Activated T-helper 1 cell treated with Interleukin-2 at 50 U/mL for 16 hours (primary cell): ENCODE results near the gene CD226.
"Not testable (repeated sequence)": the region's sequence is repeated elsewhere in the genome, so short reads cannot be mapped to it uniquely, and the experiment has no call there.

Source experiments
- DNase-seq: peaks from one replicate; pipeline ENCODE4 v3.0.0-alpha.2; 2020; ENCODE audit warnings: low read depth

CD226 gene

DNA sequence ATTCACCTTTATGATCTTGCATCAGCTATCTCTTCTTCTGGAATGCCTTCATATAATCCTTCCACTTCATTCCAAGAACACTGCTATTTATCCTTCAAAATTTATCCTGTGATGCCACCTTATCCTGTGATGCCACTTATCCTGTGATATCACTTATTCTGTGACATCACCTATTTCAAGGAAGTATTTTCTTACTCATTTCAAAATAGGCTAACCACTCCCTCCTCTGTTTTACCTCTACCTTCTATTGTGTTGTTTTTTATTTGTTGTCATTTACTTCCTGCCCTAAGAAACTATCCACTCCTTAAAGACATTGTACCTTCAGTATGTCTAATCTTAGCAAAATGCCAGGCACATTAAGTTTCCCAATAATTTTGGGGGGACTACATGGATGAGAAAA, 38.8 kb downstream of the CD226 start:
- no peak for DNase-seq

DNA sequence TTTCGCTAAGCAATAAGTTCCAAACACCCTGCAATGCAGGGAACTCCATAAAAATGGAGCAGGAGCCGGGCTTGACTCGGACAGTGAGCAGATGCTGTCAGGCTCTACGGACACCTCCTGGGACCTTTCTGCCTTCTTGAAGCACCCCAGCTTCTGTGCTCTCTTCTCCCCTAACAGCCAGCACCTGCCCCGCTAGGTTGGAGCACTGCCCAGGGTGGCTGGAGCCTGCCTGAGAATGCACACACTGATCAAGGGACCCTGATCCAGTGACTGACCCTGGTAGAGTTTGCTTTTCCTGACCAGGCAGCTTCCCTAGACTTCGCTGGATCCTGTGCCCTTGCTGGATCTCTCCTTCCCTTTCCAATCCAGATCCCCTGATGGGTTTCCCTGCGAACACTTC, 40.9 kb downstream of the CD226 start:
- no peak for DNase-seq

DNA sequence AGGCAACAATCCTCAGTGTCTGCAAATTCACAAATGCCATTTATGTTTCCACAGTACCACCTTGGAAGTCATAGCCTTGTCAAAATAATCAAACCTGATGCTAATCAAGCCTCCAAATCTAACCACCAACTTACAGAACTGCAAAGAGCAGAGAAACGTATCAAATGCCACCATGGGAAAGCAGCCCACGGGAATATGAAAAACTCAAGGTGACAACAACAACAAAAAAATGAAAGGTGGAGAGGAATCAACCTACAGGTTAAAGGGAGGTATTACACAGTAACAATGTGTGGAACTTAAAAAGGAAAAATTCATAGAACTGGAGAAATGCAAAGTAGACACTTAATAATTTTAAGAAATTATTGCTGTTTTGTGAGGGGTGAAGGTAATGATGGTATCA, 46.7 kb downstream of the CD226 start:
- no peak for DNase-seq

DNA sequence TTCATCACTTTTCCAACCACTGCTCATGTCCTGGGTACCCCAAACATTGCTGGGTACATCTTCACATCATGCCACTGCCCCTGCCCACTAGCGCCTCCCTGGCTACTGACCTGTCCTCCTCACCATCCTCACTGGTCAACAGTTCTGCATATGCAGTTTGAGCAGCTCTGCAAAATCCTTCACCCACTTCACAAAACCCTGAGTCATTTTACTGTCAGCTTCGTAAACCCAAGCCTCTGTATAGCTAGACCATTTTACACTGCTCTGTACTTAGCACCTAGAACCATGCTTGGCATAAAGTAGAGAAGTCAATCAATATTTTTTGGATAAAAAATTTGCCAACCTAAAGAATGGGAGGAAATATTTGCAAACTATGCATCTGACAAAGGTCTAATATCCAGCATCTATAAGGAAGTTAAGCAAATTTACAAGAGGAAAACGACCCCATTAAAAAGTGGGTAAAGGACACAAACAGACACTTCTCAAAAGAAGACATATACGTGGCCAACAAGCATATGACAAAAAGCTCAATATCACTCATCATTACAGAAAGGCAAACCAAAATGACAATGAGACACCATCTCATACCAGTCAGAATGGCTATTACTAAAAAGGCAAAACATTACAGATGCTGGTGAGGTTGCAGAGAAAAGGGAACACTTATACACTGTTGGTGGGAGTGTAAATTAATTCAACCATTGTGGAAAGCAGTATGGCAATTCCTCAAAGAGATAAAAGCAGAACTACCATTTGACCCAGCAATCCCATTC, 48.3 kb downstream of the CD226 start:
- DNase-seq = not testable (repeated sequence)

DNA sequence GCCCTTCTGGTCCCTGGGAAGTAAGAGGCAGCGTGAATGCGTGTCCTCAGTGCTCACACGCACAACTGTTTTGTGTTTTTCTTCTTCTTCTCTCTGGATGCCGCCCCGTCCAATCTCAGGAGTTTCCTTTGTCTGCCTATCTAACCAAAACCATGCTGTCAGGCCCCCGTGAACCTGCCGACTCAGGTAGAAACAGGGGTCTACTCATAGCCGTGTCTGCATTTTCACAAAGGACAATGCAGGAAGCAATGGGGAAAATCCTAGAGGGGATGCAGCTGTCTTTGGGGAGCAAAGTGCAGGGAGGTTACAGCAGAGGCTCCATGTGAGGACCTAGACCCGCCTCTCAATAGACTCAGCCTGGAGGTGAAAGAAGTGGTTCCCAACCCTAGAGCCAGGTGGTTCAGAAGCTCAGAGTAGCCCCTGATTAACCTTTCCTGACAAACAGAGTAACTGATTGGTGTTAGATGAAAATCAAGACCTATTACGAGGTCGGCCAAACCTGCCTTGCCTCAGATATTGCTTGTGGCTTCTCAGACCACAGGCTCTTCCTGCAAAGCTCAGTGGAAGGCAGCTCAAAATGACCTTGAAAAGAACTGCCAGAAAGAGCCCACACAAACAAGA, 49.3 kb downstream of the CD226 start:
- no peak for DNase-seq

DNA sequence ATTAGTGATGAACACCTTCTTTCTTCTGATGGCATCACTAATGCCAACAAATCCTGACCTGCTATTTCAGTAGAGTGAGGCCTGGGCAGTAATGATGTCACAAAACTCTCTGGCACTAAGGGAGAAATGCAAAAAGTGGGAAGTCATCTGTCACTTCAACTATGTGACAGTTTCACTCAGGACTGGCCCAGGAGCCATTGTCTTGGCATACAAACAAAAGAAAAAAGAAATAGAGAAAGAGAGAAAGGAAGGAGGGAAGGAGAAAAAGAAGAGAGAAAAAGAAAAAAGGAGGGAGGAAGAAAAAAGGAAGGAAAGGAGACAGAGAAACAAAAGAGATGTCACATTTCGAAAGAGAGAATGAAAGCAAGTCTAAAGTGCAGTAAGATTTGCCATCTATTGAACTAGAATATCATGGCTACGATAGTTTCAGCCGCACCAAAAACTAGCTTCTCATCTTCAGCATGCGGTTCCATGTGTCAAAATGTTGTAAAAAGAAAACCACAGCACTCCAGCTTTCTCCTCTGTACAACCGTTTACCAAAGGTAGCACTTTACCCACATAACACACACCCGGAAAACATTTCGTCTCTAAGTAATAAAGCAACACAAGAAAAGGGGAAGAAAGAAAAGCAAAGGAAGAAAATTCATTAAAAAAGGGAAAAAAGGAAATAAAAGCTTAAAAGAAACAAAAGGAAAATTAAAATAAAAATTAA, 50.1 kb downstream of the CD226 start:
- no peak for DNase-seq

DNA sequence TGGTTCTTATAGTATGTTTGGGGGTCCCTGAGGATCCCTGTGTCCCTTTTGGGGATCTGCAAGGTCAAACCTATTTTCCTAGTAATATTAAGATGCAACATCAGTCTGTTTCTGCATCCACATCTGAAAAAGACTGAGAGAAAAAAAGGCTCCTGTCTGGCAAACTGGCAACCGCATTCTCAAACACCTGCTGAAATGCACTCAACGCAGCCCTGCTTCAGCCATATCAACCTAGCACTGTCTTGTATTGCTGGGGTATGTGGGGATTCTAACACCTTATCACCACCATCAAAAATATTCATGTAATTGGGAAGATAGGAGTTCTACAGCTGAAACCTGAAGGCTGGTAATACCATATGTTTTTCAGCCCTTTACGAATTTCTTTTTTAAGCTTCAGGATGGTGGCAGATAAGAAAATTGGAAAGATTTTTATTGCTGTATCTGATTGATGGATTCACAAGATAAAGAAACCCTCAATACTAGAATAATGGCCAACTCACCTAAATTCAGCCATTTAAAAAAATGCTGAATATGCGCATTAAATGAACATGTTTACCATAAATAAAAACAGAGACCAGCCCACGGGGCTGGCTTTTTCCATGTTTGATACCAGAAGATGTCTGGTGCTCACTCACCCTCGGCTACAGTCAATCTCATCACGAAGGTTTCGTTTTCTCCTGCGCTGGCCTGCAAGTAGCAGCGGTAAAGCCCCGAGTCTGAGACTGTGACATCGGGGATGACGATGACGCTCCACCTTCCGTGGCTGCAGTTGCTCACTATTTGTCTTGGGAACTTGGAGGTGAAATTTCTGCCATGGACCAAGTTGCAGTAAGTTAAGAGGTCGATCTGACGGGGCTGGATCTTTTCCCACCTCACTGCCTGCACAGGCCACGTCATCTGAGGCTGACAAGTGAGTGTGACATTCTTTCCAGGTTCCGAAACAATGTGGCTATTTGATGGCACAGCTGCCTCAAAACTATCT, 52.3 kb downstream of the CD226 start:
- DNase-seq = no peak

DNA sequence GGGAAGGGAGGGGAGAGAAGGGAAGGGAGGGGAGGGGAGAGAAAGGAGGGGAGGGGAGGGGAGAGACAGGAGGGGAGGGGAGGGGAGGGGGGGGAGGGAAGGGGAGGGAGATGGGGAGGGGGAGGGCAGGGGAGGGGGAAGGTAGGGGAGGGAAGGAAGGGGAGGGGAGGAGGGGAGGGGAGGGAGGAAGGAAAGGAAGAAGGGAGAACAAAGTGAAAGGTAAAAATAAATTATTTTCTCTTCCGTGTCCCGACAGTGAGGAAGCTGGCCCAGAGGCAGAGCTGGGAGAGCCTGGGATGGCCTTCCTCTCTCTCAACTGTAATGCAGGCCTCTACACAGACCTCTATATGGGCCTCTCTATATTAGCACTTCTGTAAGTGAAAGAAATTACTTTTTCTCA, 53.2 kb downstream of the CD226 start:
- DNase-seq = no peak

DNA sequence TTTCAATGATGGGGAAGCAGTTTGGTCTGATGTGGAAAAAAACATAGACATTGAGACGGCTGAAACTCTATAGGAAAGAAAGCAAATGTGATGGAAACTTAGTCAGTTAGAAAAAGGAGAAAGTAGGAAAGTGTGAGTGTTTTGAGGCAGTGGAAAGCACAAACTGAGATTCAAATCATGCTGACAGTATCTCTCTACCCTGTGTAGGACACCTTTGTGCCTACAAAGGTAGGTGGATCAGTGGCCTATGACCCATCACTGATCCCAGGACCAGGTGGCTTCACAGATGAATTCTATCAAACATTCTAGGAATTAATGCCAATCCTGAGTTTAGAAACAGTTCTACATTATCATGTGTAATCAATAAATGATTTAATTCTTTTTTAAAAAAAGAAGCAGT, 57.1 kb downstream of the CD226 start:
- no peak for DNase-seq

DNA sequence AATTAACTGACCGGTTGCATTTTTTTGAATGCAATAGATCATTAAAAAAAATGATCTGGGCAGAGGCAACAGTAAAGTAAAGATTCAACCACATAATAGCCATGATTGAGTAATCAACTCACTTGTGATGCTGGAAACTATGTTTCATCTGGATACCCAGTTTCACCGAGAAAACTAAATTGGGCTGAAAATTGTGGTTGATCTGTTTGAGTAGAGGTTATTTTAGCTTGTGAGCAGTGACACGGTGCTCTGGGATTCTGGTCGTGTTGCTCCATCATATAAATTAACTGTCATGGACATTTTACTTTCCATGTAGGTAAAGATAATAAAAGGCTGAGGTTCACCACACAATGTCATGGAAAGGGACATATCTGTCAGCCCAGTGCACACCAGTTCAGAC, 58.7 kb downstream of the CD226 start:
- no peak for DNase-seq

DNA sequence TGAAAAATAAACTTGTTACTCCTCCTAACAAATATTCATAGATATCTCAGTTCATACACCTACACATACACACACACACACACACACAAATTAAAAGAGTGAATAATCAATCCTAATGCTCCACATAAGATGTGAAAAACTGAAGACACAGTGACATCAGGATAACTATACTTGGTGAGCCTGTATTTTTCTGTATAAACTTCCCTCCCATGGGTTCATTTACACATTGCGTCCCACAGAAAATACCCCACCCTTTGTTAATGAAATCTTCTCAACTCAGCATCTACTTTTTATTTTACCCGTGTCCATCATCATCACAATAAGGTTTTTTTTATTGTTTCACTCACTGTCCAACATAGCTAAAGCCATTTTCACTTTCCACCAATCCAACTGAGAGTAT, 60.4 kb downstream of the CD226 start:
- no peak for DNase-seq

DNA sequence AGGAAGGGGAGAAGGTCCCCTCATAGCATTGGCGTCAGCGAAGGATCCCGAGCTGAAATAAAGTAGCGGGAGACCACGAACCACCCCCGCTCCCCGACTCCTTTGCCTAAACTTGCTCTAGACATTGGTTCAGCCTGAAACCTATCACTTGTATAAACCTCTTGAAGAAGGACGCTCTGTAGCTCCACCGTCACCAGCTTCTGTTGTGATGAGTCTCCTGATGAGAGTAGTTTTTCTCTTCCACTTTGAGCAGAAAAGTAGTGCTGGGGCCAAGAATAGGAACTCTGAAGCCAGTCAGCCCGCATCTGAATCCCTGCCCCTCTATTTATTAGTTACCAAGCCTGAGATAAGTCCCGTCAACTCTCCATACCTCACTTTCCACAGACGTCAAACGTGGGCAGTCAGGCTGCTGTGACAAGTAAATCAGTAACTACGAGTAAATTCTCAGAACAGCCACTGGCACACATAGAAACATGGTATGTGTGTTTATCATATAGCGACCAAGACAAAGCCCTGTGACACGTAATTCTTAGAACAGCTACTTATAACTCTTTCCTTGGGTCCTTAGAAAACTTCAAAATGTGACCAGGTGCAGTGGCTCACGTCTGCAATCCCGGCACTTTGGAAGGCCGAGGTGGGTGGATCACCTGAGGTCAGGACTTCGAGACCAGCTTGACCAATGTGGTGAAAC, 61.7 kb downstream of the CD226 start:
- DNase-seq = no peak

DNA sequence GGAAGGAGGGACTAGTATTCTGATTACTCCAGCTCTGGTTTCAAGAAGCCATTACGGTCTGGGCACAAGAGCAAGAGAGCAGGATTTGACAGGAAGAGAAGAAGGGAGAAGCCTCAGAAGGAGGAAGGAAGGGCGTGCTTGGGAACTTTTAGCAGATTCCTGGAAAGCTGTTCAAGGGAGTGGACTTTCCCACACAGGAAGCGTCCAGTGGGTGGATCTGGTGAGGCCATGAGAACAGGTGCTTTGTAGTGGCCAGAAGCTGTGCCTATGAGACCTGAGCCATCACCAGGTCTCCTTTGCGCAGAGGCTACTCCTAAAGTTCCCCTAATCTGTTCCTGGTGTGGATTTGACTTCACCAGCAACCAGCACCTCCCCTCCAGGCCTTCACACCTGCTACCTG, 62.3 kb downstream of the CD226 start:
- no peak for DNase-seq

DNA sequence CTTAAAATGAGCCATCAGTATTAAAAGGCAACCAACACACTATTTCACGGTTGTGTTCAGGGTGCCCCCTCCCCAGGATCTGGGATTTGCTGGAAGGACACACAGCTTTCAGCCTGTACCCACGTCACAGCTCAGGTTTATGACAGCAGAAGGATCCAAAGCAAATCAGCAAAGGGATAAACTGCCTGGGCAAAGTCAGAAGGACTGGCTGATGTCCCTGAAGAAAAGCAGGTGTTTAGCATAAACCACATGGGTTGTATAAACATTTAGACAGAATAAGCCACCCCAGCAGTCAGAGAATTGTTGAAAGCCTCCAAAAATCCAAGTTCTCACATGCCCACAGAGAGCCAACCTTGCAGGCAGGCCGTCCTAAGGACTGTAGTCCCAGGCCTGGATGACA, 63.9 kb downstream of the CD226 start:
- no peak for DNase-seq

DNA sequence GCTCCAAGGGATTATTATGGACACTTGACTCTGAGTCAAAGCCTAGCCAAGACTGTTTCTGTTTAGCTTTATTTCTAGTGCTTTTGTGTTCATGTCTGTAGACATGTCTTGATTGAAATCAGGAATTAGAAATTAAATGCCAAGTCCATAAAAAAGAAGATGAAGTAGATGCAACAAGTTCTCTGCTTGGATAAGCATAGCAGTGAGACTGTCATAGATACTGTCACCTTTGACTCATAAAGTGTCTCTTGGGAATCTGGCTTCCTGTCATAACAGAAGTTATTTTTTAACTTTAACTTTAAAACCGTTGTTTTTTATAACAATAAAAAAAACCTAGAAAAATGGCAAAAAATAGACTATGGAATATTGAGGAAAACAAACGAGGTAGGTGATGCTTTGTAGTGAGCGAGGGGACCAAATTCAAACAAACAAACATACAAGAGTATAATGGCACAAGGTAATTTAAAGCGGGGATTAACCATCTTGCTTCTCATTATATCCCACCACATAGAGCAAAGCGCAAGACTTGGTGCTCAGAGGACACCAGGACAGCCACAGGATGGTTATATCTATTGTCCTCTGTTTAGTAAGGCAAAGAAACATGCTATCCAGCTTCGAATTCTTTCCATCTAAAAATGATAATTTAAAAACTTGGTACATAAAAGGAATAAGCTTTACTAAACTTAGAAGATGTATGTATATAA, 64.6 kb downstream of the CD226 start:
- no peak for DNase-seq

DNA sequence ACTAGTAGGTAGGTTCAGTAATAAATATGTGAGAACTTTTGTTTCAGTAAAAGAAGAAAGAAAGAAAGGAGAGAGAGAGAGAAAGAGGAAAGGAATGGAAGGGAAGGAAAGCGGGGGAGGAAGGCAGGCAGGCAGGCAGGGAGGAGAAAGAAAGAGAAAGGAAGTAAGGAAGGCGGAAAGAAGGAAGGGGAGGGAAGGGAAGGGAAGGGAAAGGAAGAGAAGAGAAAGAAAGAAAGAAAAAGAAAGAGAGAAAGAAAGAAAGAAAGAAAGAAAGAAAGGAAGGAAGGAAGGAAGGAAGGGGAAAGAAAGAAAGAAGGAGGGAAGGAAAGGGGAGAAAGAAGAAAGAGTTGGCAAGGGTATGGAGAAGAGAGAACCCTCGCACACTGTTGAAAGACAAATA, 67.6 kb downstream of the CD226 start:
- DNase-seq = no peak

DNA sequence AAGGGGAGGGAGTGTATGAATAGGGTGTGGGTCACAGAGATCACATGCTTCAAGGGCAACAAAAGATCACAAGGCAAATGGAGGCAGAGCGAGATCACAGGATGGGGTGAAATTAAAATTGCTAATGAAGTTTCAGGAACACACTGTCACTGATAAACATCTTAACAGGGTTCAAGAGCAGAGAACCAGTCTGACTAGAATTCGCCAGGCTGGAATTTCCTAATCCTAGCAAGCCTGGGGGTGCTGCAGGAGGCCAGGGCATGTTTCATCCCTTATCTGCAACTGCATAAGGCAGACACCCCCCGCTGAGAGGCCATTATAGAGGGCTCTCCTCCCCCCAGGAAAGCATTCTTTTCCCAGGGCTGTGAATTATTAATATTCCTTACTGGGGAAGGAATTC, 68.6 kb downstream of the CD226 start:
- DNase-seq = not testable (repeated sequence)

DNA sequence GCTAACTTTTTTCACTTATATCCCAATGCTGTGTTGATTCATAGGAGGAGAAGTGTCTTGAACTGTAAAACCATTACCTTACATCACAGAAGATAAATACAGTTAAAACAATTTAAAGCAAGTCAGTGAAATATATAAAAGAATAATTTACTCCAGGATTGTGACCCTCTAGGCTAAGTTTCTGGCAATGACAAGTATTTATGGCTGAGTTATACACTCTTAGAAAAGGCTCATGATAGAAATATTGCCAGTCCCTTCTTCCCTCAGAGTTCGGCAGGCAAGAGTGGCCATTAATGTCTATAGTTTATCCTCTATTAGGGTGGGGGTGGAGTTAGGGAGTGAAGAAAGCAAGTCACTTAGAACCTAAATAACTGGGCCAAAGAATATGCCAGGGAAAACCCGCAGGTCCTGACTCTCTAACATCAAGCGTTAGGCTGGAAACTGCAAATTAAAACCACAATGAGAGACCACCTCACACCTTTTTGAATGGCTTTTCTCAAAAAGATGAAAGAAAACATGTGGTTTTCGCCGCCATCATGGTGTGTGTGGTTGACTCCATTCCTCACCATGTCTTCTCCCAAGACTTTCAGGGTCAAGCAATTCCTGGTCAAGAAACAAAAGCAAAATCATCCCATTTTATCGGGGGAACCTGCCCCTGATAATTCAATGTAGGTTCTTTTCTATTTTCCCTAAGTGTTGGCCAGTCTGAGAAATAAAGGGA, 69.3 kb downstream of the CD226 start:
- no peak for DNase-seq

DNA sequence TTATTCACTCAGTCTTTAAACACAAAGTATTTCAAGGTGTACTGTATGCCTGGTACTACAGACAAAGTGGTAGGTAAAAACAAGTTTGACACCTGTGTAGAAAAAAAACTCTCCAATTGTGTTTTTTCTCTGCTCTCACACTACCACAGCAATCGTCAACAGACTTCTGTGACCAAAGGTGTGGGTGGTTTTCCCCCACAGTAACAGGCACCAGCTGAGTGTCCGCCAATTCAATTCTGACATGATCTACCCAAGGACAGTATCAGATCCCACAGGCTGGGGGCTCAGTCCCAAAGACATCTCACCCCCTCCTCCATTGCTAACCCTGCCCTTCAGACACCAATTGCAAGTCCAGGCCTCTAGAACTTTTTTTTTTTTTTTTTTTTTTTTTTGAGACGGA, 71.2 kb downstream of the CD226 start:
- DNase-seq = no peak

DNA sequence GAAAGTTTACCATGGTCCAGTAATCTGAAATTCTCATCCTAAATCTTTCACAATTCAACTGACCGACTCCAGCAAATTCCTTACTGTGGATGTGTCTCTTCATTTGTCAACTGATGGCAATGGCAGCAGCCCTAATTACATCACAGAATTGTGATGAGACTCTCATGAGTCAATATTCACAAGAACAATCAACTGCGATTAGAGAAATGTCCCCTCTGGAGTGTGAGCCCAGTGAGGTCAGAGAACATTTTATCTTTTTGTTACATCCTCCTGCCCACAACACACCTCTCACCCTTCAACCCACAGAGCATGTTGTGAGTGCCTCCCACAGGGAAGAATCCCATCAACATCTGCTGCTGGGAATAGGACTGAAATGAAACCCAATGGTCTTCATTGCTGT, 73.6 kb downstream of the CD226 start:
- no peak for DNase-seq
